NCI-H460 (cell line): Measurements from ENCODE around the gene RUSC2. TPM values are rescaled to one million over a fixed set of nuclear protein-coding genes. Genes with fewer than 3 reads are reported as not detected.
"Not testable (repeated sequence)": the region's sequence is repeated elsewhere in the genome, so short reads cannot be mapped to it uniquely, and the experiment has no call there.

Source experiments
- DNase-seq: peaks from one replicate; pipeline ENCODE4 v3.0.0-alpha.2; 2016; ENCODE audit warnings: low read depth; ENCODE audit errors: extremely low read depth
- total RNA-seq: library from RNA; depleted of rRNA; stranded (reverse); fragments of >200 nt; shearing (Covaris generic); gene quantifications from 2 replicates; pipeline ENCODE4 v1.2.3, GENCODE V29; 2014

The RUSC2 gene
- total RNA-seq, 1 experiment from 2014 or later: 10.1 TPM

DNA sequence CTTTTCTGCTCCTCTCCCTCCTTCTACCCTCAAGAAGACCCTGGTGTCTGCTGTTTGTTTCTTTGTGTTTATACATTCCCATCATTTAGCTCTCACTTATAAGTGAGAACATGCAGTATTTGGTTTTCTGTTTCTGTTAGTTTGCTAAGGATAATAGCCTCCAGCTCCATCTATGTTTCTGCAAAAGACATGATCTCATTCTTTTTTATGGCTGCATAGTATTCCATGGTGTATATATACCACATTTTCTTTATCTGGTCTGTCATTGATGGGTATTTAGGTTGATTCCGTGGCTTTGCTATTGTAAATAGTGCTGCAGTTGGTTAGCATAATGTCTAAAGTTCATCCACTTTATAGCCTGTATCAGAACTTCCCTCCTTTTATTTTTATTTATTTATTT, 3.2 kb downstream of the RUSC2 start:
- DNase-seq: not testable (repeated sequence)

DNA sequence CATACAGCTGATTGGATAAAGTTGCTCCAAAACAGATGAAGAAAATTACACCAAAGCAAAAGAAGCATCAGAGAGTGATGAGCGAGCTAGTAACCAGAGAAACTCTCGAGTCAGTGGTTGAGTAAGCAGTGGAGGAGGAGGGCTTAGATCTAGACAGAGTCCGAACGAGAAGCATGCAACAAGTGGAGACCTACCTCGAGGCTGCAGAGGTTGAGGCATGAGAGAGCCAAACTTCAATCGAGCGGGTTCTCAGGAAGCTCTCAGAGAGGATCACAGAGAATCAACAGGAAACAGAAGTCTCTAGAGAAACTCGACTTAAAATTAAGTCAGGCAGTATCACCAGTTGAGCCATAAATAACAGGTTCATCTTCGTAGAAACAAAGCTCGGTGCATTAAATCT, 6.1 kb downstream of the RUSC2 start:
- no peak for DNase-seq

DNA sequence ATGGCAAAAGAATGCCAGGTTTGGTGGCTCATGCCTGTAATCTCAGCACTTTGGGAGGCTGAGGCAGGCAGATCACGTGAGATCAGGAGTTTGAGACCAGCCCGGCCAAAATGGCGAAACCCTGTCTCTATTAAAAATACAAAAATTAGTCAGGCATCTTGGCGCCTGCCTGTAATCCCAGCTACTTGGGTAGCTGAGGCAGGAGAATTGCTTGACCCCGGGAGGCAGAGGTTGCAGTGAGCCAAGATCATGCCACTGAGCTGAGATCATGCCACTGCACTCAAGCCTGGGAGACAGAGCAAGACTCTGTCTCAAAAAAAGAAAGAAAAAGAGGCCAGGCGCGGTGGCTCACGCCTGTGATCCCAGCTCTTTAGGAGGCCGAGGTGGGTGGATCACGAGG, 8.3 kb downstream of the RUSC2 start:
- DNase-seq: not testable (repeated sequence)

DNA sequence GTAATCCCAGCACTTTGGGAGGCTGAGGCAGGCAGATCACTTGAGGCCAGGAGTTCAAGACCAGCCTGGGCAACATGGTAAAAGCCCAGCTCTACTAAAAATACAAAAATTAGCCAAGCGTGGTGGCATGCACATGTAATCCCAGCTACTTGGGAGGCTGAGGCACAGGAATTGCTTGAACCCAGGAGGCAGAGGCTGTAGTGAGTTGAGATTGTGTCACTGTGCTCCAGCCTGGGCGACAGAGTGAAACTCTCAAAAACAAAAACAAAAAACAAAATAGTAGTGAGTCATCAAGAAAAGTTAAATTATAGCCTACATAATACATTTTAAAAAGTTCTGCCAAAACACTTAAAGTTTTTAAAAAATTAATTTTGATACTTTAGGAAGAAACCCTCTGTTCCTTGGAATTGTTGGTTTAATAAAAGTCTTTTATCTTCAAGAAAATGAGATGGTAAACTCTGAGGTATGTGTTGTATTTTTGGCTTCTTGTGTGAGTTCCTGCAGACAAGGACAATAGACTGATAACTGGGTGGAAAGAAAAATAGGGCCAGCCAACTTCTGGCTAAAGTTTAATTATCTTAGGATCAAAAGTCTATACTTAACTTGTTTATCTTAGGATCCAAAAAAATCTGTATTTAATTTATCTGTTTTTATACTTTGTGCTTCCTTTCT, 9.3 kb downstream of the RUSC2 start:
- no peak for DNase-seq

DNA sequence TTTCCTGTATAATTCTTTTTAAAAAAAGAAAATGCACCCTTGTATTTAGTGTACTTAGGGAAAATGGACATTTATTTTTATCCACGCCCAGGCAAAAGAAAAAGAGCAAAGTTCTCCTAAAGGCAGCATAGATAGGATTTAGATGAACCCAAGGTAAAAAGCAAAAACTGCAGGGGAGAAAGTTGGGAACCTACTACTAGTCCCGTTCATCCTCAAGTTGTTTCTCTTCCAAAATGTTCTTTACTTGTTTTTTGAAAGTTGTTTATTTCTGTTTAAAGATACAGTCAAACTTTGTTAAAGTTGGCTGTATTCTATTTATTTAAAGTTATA, 9.8 kb downstream of the RUSC2 start:
- no peak for DNase-seq

DNA sequence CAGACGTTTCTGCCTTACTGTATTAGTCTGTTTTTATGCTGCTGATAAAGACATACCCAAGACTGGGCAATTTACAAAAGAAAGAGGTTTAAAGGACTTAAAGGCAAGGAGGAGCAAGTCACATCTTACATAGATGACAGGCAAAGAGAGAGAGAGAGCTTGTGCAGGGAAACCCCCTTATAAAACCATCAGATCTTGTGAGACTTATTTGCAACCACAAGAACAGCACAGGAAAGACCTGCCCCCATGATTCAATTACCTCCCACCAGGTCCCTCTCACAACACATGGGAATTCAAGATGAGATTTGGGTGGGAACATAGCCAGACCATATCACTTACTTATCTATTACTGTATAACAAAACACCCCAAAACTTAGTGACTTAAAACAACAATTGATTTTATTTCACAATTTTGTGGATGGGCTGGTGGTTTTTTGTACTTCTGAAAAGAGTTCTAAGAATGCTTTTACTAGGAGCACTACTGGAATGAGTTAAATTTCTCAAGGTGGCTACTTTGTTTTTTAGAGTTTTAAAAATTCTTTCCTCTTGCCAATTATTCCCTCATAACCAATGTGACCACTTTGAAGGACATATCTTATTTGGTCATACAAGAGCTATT, 10.3 kb downstream of the RUSC2 start:
- DNase-seq: no peak

DNA sequence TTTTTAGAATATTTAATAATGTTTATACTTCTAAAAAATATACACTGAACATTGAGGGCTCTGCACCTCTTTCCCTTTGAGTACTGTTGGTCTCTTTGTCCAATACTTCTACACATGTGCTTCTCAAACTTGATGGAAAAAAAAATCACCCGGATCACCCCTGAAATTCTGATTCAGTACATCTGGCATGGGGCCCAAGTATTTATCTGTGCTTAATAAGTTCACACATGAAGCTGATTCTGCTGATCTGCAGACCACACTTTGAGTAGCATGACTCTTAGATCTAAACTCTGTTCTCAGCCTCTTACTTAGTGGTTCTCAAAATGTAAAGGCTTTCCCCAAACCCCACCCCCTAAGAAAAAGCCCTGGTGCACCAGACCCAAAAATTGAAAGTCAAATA, 12.0 kb downstream of the RUSC2 start:
- DNase-seq: no peak

DNA sequence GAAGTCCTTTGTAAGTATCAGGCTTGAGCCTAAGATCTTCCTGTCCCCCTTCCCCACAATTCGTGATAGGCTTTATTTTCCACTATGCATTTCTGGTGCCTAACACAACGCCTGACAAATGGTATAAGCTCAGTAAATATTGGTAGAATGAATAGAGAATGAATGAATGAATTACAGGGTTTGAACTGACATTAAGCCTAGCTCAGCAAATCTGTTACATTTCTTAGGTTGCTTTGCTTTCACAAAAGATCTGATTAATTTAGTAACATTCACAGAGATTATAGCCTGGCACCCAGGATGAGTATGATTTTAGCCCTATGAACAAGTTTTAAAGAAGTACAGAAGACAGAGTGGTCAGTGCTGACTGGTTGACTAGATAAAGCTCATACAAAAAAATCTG, 16.4 kb downstream of the RUSC2 start:
- no peak for DNase-seq

DNA sequence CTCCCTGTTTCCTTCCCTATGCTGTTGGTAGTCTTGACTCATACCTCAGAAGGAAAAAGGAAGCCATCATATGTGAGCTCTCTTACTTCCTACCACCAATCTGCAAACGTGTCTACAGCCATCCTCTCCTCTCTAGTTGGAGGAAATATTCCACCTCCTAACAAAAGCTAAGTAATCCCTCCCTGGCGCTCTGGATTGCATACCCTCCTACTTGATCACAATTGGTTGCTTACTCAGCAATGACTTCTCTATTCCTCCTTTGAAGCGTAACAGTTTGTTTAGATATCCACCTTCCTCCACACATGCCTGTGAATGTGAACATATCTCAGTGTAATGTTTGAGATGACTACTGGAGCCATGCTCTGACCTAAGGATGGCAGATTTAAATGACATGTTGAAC, 18.2 kb downstream of the RUSC2 start:
- no peak for DNase-seq

DNA sequence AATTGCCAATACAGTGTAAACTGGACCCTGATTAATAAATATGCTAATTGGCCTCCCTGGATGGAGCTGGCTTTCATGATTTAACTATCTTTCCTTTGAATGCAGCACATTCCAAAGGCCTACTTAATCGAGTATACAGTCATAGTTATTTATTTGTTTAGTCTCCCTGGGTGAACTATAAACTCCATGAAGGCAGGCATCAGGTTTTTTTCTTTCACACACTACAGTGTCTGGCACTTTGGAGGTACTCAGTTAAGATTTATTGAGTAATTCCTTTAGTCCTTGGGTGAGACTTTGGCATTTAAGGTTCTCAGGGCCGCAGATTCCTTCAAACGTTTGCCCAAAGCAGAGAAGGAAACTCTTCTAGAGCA, 20.5 kb downstream of the RUSC2 start:
- no peak for DNase-seq

DNA sequence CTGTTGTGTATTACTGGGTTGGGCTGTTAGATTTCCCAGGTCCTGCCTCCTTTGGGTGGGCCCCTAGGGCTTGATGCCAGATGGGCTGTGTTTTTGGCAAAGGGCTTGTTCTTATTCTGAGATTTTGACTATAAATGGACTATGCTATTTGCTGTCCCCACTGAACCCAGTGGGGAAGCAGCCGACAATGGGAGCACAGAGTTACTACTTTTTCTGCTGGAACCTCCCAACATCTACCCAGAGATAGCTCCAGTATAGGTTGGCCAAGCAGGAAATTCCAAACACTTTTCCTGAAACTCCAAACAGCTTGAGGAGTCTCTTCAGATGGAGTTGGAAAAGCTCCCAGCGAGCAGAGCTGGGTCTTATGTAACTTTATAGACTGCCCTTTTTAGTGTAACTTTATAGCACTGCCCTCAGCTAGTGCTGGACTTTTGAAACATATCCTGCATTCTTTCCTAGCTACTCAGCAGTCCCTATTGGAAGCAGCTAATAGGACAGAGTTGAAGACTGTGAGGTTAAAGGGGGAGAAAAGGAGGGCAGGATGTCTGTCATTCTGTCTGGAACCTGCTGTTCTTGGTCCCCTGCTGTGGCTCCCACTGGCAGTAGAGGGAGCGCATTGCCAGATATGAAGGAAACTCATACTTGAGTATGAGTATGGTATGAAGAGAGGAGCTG, 21.0 kb downstream of the RUSC2 start:
- no peak for DNase-seq

DNA sequence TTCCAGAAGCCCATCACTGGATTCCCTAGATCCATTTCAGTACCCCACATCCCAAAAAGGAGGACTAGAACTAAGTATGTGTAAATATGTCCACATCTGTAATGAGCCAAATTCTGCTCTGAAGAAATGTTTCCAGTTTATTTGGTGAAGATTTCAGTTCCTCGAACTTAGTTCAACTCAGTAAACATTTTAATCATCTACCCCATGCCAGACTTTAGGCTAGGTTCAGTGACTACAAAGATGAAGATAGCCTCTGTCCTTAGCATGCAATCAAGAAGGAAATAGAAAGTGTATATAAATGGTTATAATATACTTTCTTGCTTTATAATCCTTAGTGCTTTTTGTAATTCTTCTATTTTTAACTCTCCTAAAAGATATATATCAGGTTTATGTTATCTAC, 21.5 kb downstream of the RUSC2 start:
- no peak for DNase-seq

DNA sequence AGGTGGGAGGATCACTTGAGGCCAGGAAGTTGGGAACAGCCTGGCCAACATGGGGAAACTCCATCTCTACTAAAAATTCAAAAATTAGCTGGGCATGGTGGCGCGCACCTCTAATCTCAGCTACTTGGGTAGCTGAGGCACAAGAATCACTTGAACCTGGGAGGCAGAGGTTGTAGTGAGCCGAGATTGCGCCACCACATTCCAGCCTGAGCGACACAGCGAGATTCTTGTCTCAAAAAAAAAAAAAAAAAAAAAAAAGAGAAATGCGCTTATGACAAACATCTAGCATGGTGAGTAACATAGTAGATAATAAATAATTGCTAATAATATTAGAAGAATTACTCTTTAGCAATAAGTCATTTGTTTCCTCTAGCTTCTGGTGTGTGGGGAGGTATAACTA, 25.9 kb downstream of the RUSC2 start:
- no peak for DNase-seq

DNA sequence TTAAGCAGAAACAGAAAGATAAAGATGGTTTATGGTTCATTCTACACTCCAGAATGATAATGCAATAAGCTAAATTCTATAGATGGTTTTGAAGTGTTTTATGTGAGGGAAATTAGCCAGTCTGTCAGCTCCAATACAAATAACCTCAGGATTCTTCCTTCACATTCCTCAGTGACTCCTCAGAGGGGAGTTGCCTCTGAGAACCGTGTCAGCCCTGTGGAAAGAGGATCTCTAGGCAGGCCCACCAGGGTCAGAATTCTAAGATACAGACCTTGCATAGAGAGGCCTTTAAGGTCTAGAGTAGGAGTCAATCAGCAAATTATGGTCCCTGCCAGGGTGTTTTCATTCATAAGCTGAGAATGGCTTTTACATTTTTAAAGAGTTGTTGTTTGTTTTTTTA, 26.6 kb downstream of the RUSC2 start:
- DNase-seq: peak; percentile 51

DNA sequence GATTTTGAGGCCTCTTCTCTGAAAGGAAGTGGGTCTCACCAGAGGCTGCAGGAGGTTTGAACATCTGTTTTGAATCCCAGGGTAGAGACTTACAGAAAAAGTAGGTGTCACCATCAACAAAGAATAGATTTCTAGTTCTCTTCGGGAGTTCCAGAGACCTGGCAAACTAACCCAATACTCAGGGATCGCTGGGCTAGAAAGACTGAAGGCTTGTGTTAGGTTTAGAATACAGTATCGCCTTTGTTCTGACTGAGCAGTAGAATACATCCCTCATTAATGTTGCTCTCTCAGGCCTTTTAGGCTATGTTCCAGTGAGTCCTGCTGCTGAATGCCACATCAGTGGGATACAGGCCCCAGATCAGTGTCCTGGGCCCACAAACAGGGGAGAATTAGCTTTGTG, 27.2 kb downstream of the RUSC2 start:
- DNase-seq: no peak

DNA sequence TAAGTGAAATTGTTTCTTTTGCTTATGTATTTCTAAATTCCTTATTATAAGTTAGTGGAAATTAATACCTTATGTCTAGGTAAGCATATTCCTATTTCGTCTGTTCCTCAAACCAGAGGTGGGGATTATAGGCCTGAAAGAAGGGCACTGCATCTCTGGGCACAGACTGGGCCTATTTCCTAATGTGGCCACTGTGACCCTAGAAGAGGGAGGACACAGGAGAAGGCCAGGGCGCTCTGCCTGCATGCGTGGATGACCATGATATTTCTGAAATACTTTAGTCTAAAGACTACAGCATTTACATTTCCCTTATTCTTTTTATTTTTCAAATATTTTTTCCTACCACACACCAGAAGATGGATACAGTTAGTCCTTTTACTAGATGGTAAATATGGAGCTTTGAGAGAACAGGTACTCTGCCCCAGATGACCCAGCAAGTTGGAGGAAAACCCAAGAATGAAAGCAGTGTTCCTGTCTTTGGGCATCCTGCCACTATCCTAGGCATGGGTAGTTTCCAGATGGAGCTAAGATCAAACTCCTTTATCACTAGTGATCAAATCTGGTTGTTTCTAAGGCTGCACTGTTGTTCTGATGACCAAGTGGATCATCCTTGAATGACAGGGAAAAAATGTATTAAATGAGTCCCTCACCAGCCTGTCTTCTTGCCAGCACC, 27.8 kb downstream of the RUSC2 start:
- no peak for DNase-seq

DNA sequence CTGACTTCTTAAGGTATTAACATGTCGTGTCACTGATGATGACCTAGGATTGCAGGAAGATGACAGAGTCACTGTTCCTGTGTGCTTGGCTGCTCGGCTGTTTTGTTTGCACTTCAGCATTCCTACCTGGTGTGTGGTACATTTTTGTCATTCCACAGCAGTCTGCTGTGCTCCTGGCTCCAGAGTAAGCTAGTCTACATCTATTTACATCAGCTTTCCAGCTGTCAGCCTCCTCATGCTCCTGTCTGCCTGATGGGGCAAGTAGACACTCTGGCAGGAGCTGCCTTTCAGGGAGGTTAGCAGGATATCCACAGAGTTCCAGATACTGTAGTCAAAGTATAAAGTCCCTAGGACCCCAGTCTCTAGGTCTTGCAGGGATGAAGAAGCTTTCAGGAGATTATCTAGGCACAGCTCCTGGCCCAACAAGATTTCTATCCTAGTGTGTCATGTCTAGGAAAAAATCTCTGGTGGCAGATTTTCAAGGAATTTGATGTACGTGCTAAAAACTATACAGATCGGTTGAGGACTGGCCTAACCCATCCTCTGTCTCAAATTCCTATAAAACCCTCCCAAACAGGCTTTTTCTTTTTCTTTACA, 28.4 kb downstream of the RUSC2 start:
- peak; percentile 79 for DNase-seq

DNA sequence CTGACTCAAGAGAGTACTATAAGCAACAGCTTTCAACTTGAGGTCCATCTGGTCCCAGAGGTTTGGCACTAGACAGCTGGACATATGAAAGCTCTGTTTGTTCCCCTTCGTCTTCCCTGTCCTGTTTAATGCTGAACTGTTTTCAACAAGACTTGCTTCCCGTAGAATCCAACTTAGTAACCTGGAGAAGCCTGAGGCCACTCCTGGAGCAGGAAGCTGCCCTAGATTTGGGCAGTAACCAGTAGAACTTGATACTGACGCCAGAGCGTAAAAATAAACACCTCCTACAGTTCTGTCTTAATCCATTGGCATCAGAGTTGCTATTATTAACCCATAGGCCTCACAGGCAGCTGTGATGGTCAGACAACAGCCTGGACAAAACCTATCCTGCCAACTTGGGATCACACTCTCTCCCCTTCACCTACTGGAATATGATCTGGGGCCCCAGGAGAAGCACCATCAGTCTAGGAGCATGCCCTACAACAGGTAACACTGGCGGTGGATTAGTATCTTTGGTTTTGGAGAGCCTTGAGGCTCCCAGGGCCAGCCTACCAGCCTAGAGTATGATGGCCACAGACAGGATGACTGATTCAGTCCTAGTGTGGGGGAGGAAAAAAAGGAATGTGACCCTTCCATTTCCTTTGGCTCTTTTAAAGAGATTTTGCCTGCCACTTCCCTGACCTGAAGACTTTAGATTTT, 29.2 kb downstream of the RUSC2 start:
- no peak for DNase-seq

DNA sequence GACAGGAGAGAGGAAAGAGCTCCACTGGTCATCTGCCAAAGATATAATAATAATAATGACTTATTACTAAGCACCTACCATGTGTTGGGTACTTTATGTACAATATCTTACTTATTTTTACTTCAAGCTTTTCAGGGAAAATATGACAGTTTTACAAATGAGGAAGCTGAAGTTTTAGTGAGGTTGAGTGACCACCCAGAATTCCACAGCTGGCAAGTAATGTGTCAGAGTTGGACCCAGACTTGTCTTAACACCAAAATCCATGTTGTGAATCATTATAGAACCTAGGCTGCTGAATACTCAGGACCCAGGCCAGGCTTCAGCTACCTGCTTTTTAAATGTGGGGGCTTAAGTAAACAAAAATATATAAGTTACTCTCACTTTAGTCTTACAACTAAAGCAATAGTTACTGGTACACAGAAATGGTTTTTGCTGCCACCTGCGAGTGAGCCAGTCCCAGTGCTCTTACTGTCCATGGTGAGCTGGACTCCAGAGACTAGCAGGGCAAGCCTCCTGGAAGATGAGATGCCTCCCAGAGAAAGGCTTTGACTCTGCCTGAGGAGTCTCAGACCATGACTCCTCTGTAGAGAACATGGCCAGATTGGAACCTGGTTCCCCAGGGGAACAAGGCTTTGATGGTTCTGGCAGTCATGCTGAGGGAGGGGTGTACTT, 29.9 kb downstream of the RUSC2 start:
- no peak for DNase-seq

DNA sequence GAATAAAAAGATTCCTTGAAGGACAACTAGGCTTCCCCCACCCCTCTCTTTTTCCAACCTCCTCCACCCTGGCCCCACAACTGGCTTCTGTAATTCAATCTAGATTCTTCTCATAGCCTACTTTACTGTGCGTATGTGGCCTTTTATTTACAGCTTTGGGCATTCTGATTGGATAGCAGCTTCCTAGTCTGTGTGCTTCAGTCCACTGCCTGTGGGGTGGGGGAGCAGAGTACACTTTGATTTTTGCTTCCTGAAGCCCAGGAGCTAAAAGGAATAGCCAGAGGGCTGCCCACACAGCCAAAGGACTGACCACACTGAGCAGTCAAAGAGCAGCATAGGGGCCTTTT, 30.4 kb downstream of the RUSC2 start:
- no peak for DNase-seq
